GM12864 (cell line): ENCODE measurements around the gene CUL7.

ENCODE experiments used
- DNase-seq: peaks from one replicate; pipeline ENCODE4 v3.0.0-alpha.2; 2011; ENCODE audit warnings: low read depth
- H3K4me3 ChIP-seq: 2 replicates; pipeline ENCODE4 v1.5.1; 2011; ENCODE audit warnings: mild to moderate bottlenecking, low read depth, low read length, control low read depth
- CTCF ChIP-seq: IDR thresholded peaks from 2 replicates; pipeline ENCODE4 v1.5.1; 2011; ENCODE audit warnings: low read depth, mild to moderate bottlenecking, moderate library complexity, low read length, control low read depth, inconsistent platforms; ENCODE audit errors: missing control alignments

The CUL7 gene

GRCh38 chr6:43055966-43056365 lies 2.3 kb upstream of the CUL7 start:
- H3K4me3 ChIP-seq = no peak overlapping the region
- DNase-seq = no peak
- TF ChIP-seq CTCF = no peak

- no peak for DNase-seq
- peak overlapping the region; percentile 78 for H3K4me3 ChIP-seq
- TF ChIP-seq CTCF = no peak
These were observed 724 bp upstream of the CUL7 start for GRCh38 chr6:43054206-43054943.

GRCh38 chr6:43052842-43053544 lies 658 bp downstream of the CUL7 start:
- peak overlapping the region; percentile 78 for H3K4me3 ChIP-seq
- no peak for DNase-seq
- TF ChIP-seq CTCF = no peak

GRCh38 chr6:43052225-43052841 lies 1.3 kb downstream of the CUL7 start:
- DNase-seq = no peak
- peak overlapping the region; percentile 78 for H3K4me3 ChIP-seq
- no peak for TF ChIP-seq CTCF

- no peak overlapping the region for H3K4me3 ChIP-seq
- DNase-seq = no peak
- TF ChIP-seq CTCF = no peak
These were observed 2.7 kb downstream of the CUL7 start for GRCh38 chr6:43050981-43051380.

GRCh38 chr6:43047998-43048397 lies 5.7 kb downstream of the CUL7 start:
- DNase-seq = no peak
- no peak overlapping the region for H3K4me3 ChIP-seq
- TF ChIP-seq CTCF = no peak
